GM23338 (cell line): ENCODE results near the gene ZSWIM1. TPM values are rescaled to one million over a fixed set of nuclear protein-coding genes. Genes with fewer than 3 reads are reported as not detected.

Source experiments
- ATAC-seq: fragments of 200-7000 bp; cut with Tn5 transposase; 3 replicates; pipeline ENCODE4 v1.9.1; 2020
- DNase-seq: peaks from one replicate; pipeline ENCODE4 v3.0.0-alpha.2; 2015; ENCODE audit warnings: low spot score
- H2AFZ ChIP-seq: fragments of 200-600 bp; sonication (generic); 2 replicates; pipeline ENCODE4 v1.8.0; 2016; ENCODE audit warnings: antibody characterized with exemption, mild to moderate bottlenecking, moderate library complexity
- H3F3A ChIP-seq: fragments of 200-600 bp; sonication (generic); replicated peaks from 2 replicates; pipeline ENCODE4 v1.8.0; 2017; ENCODE audit warnings: antibody characterized with exemption, mixed run types, low read depth
- H3K27ac ChIP-seq: fragments of 200-600 bp; sonication (generic); 2 replicates; pipeline ENCODE4 v1.6.1; 2016; ENCODE audit warnings: low read depth
- H3K27me3 ChIP-seq: fragments of 200-600 bp; sonication (generic); 2 replicates; pipeline ENCODE4 v1.8.0; 2016; ENCODE audit warnings: mild to moderate bottlenecking, mixed run types, moderate library complexity; ENCODE audit not compliant: insufficient read depth
- H3K36me3 ChIP-seq: fragments of 200-600 bp; sonication (generic); 2 replicates; pipeline ENCODE4 v1.8.0; 2016; ENCODE audit warnings: mild to moderate bottlenecking; ENCODE audit not compliant: insufficient read depth
- H3K4me1 ChIP-seq: fragments of 200-600 bp; sonication (generic); 2 replicates; pipeline ENCODE4 v1.8.0; 2016; ENCODE audit warnings: mild to moderate bottlenecking, moderate library complexity; ENCODE audit not compliant: insufficient read depth
- H3K4me2 ChIP-seq: fragments of 200-600 bp; sonication (generic); 2 replicates; pipeline ENCODE4 v1.7.1; 2017; ENCODE audit warnings: mixed run types
- H3K4me3 ChIP-seq: fragments of 200-600 bp; sonication (generic); 2 replicates; pipeline ENCODE4 v1.6.1; 2016; ENCODE audit warnings: mixed run types
- H3K79me2 ChIP-seq: fragments of 200-600 bp; sonication (generic); replicated peaks from 2 replicates; pipeline ENCODE4 v1.8.0; 2017; ENCODE audit warnings: mild to moderate bottlenecking; ENCODE audit not compliant: insufficient read depth
- H3K9me2 ChIP-seq: fragments of 200-600 bp; sonication (generic); 2 replicates; pipeline ENCODE4 v1.8.0; 2017; ENCODE audit not compliant: insufficient read depth
- H4K20me1 ChIP-seq: fragments of 200-600 bp; sonication (generic); replicated peaks from 2 replicates; pipeline ENCODE4 v1.8.0; 2017; ENCODE audit warnings: mild to moderate bottlenecking; ENCODE audit not compliant: insufficient read depth
- H3K27ac Mint-ChIP-seq: 2 replicates; pipeline ENCODE4 v1.8.0; 2020; ENCODE audit warnings: inconsistent platforms, mild to moderate bottlenecking, moderate library complexity, mixed read lengths
- H3K27me3 Mint-ChIP-seq: 3 replicates; pipeline ENCODE4 v1.8.0; 2022; ENCODE audit warnings: low read depth, mild to moderate bottlenecking, moderate library complexity, mixed read lengths, inconsistent platforms; ENCODE audit not compliant: insufficient read depth, poor library complexity
- H3K36me3 Mint-ChIP-seq: 3 replicates; pipeline ENCODE4 v1.8.0; 2021; ENCODE audit warnings: low read depth, mild to moderate bottlenecking, inconsistent platforms, moderate library complexity, mixed read lengths
- H3K4me1 Mint-ChIP-seq: 3 replicates; pipeline ENCODE4 v1.8.0; 2020; ENCODE audit warnings: mild to moderate bottlenecking, inconsistent platforms, mixed read lengths
- H3K4me3 Mint-ChIP-seq: 3 replicates; pipeline ENCODE4 v1.8.0; 2021; ENCODE audit warnings: moderate library complexity, mild to moderate bottlenecking, inconsistent platforms, mixed read lengths
- H3K9me3 Mint-ChIP-seq: 3 replicates; pipeline ENCODE4 v1.8.0; 2020; ENCODE audit warnings: moderate library complexity, mild to moderate bottlenecking, inconsistent platforms, mixed read lengths
- CREB1 ChIP-seq: fragments of 250-450 bp; sonication (Bioruptor Pico); IDR thresholded peaks from 2 replicates; pipeline ENCODE4 v1.5.0; 2020; ENCODE audit warnings: low read depth, mild to moderate bottlenecking, moderate library complexity
- EZH2 ChIP-seq: fragments of 200-600 bp; sonication (generic); IDR thresholded peaks from one replicate; pipeline ENCODE4 v1.8.0; 2017; ENCODE audit warnings: antibody characterized with exemption, mild to moderate bottlenecking, low read depth; ENCODE audit not compliant: unreplicated experiment
- EZH2phosphoT487 ChIP-seq: fragments of 200-600 bp; sonication (generic); IDR thresholded peaks from one replicate; pipeline ENCODE4 v1.8.1; 2018; ENCODE audit warnings: antibody characterized with exemption; ENCODE audit not compliant: unreplicated experiment
- POLR2AphosphoS5 ChIP-seq: IDR thresholded peaks from 2 replicates; pipeline ENCODE4 v1.6.1; 2016; ENCODE audit warnings: antibody characterized with exemption, low read depth
- ZNF114 ChIP-seq: fragments of 250-450 bp; sonication (Bioruptor Pico); IDR thresholded peaks from 2 replicates; pipeline ENCODE4 v1.5.0; 2020; ENCODE audit warnings: mild to moderate bottlenecking, moderate library complexity
- ZNF331 ChIP-seq: fragments of 250-450 bp; sonication (Bioruptor Pico); IDR thresholded peaks from 2 replicates; pipeline ENCODE4 v1.5.0; 2020; ENCODE audit warnings: low read depth, mild to moderate bottlenecking, moderate library complexity
- polyA plus RNA-seq: library from polyadenylated mRNA; unstranded; fragments of >200 nt; fragmentation: Nextera tagmentation; extraction: Ambion mirVana; gene quantifications from 2 replicates; pipeline ENCODE4 v1.2.1, GENCODE V29; 2016
- total RNA-seq: library from RNA; depleted of rRNA; stranded (reverse); fragments of >200 nt; shearing (Covaris generic); gene quantifications from 2 replicates; pipeline ENCODE4 v1.2.3, GENCODE V29; 2014
- TF ChIP-seq, protein P1 (sequence below): fragments of 250-450 bp; sonication (Bioruptor Pico); IDR thresholded peaks from 2 replicates; pipeline ENCODE4 v1.5.0; 2020; ENCODE audit warnings: mild to moderate bottlenecking, moderate library complexity
- TF ChIP-seq, protein P2 (sequence below): IDR thresholded peaks from 2 replicates; pipeline ENCODE4 v1.6.1; 2016; ENCODE audit warnings: antibody characterized with exemption

ZSWIM1 gene
- total and polyA plus RNA-seq, 2 experiments from 2014 or later = 11.5 to 16.2 TPM

DNA sequence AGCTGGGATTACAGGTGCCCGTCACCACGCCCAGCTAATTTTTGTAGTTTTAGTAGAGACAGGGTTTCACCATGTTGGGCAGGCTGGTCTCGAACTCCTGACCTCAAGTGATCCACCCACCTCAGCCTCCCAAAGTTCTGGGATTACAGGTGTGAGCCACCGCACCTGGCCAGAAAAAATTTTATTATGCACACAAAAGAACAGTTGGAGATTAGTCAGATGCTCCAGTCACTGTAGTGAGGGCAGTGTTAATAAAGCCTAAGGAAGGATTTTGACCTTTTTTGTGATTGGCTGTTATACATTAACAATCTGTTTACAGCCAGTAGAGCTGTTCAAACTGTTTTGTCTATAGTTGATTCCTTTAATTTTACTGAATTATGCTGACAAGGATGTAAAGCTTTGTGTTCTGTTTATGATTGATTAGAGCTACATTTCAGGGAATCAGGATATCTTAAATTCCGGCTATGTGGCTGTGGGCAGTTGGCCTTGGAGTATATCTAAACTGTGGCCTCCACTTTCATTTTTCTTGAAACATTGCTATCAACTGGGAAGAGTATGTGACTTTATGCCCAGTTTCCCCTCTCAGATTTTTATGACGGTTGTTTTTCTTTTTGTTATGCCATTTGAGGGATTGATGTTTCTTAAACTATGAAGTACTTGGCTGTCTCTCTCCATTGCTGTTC lies 13.8 kb upstream of the ZSWIM1 start (continued):
- TF ChIP-seq, protein P1, sequence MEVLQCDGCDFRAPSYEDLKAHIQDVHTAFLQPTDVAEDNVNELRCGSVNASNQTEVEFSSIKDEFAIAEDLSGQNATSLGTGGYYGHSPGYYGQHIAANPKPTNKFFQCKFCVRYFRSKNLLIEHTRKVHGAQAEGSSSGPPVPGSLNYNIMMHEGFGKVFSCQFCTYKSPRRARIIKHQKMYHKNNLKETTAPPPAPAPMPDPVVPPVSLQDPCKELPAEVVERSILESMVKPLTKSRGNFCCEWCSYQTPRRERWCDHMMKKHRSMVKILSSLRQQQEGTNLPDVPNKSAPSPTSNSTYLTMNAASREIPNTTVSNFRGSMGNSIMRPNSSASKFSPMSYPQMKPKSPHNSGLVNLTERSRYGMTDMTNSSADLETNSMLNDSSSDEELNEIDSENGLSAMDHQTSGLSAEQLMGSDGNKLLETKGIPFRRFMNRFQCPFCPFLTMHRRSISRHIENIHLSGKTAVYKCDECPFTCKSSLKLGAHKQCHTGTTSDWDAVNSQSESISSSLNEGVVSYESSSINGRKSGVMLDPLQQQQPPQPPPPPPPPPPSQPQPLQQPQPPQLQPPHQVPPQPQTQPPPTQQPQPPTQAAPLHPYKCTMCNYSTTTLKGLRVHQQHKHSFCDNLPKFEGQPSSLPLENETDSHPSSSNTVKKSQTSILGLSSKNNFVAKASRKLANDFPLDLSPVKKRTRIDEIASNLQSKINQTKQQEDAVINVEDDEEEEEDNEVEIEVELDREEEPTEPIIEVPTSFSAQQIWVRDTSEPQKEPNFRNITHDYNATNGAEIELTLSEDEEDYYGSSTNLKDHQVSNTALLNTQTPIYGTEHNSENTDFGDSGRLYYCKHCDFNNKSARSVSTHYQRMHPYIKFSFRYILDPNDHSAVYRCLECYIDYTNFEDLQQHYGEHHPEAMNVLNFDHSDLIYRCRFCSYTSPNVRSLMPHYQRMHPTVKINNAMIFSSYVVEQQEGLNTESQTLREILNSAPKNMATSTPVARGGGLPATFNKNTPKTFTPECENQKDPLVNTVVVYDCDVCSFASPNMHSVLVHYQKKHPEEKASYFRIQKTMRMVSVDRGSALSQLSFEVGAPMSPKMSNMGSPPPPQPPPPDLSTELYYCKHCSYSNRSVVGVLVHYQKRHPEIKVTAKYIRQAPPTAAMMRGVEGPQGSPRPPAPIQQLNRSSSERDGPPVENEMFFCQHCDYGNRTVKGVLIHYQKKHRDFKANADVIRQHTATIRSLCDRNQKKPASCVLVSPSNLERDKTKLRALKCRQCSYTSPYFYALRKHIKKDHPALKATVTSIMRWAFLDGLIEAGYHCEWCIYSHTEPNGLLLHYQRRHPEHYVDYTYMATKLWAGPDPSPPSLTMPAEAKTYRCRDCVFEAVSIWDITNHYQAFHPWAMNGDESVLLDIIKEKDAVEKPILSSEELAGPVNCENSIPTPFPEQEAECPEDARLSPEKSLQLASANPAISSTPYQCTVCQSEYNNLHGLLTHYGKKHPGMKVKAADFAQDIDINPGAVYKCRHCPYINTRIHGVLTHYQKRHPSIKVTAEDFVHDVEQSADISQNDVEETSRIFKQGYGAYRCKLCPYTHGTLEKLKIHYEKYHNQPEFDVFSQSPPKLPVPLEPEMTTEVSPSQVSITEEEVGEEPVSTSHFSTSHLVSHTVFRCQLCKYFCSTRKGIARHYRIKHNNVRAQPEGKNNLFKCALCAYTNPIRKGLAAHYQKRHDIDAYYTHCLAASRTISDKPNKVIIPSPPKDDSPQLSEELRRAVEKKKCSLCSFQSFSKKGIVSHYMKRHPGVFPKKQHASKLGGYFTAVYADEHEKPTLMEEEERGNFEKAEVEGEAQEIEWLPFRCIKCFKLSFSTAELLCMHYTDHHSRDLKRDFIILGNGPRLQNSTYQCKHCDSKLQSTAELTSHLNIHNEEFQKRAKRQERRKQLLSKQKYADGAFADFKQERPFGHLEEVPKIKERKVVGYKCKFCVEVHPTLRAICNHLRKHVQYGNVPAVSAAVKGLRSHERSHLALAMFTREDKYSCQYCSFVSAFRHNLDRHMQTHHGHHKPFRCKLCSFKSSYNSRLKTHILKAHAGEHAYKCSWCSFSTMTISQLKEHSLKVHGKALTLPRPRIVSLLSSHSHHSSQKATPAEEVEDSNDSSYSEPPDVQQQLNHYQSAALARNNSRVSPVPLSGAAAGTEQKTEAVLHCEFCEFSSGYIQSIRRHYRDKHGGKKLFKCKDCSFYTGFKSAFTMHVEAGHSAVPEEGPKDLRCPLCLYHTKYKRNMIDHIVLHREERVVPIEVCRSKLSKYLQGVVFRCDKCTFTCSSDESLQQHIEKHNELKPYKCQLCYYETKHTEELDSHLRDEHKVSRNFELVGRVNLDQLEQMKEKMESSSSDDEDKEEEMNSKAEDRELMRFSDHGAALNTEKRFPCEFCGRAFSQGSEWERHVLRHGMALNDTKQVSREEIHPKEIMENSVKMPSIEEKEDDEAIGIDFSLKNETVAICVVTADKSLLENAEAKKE (CRISPR knock-in tag) = no peak
- no peak for TF ChIP-seq ZNF331 (CRISPR knock-in tag)
- TF ChIP-seq CREB1 (CRISPR knock-in tag) = no peak
- no peak for TF ChIP-seq EZH2
- no peak for TF ChIP-seq EZH2phosphoT487
- no peak for TF ChIP-seq ZNF114 (CRISPR knock-in tag)
- no peak for TF ChIP-seq POLR2AphosphoS5

DNA sequence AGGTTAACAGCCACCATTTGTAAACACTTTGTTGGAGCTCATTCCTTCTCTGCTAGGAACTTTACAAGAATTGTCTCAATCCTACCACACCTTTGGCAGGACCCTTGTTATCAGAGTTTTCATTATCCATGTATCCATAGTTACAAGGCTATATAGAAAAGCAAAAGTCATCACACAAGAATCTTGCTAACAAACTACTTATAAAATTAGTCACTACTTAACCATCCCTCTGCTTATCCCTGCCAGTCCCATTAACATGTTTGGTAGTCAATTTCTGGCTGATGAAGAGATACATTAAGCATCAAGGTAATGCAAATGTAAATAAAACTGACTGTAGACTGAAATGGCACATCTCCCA lies 13.2 kb upstream of the ZSWIM1 start:
- H3K27me3 Mint-ChIP-seq = no peaks in the 10 kb centered on the region
- no peak for DNase-seq
- no peaks in the 10 kb centered on the region for H3K36me3 Mint-ChIP-seq
- H3K4me1 Mint-ChIP-seq = no peaks in the 10 kb centered on the region
- Histone ChIP-seq H3K27ac (no peak overlapping the region), H3K4me3 (no peak overlapping the region), H3K4me1 (no peaks in the 10 kb centered on the region), H3F3A (0 out of 2 replicates have a peak, but pooled peaks cover 6% of the 10 kb centered on the region), H3K9me2 (no peaks in the 10 kb centered on the region), H3K4me2 (no peak overlapping the region), H3K79me2 (no peaks in the 10 kb centered on the region), H2AFZ (no peak overlapping the region), H3K36me3 (no peaks in the 10 kb centered on the region), H4K20me1 (no peaks in the 10 kb centered on the region), H3K27me3 (no peaks in the 10 kb centered on the region)
- ATAC-seq = no peak
- H3K9me3 Mint-ChIP-seq = no peaks in the 10 kb centered on the region
- no peak overlapping the region for H3K27ac Mint-ChIP-seq
- no peak overlapping the region for H3K4me3 Mint-ChIP-seq
- no peak for TF ChIP-seq EZH2
- no peak for TF ChIP-seq CREB1 (CRISPR knock-in tag)
- TF ChIP-seq, protein P1 (CRISPR knock-in tag) = no peak
- TF ChIP-seq, protein P2, sequence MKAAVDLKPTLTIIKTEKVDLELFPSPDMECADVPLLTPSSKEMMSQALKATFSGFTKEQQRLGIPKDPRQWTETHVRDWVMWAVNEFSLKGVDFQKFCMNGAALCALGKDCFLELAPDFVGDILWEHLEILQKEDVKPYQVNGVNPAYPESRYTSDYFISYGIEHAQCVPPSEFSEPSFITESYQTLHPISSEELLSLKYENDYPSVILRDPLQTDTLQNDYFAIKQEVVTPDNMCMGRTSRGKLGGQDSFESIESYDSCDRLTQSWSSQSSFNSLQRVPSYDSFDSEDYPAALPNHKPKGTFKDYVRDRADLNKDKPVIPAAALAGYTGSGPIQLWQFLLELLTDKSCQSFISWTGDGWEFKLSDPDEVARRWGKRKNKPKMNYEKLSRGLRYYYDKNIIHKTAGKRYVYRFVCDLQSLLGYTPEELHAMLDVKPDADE = no peak
